Measurements from ENCODE around the gene KCND3. TPM values are rescaled to one million over a fixed set of nuclear protein-coding genes. Genes with fewer than 3 reads are reported as not detected.

The KCND3 gene
- total RNA-seq, 2 experiments from 2014 or later, result not detected

DNA sequence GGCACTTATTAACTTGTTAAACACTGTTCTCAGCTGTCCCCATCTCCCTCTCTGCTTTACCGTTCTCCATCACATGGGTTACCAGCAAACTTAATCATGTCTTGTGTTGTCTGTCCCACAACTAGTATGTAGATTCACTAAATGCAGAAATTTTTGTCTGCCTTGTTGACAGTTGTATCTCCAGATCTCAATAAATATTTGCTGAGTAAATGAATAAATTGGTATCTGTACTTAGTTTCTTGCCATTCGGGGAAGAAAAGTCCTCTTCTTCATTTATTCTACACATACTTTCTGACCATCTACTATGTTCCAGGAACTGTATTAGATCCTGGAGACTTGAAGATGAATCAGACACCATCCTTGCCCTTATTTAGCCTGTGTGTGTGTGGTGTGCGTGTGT lies 97.9 kb downstream of the KCND3 start:
- ChIA-PET POLR2A (no interaction called here), CTCF (no interaction called here)

DNA sequence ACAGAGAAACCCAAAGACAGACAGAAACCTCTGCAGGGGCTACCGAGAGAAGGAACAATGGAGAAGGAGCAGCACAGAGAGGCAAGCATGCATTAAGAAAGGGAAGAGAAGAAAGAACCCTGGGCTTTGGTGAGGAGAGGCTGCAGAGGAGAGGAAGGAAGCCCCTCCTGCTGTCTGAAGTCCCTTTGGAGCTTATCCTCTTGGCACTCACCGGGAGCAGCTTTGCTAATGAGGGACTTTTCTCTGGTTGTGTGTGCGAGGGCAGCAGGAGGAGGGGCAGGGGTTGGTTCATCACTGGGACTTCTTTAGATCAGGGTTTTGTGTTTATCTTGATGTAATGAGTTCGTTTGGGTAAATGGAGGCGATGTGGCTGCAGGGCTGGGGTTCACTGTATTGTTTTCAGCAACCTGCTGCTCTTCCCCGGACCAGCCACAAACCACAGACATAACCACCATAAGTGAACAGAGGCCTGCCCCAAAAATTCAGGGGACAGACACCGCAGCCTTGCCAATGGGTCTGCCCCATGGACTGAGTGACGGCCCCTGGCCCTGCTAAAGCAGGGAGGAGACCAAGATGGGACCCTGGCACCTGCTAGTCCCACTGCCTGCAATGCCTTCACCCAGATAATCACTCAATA lies 100.6 kb downstream of the KCND3 start:
- ChIA-PET POLR2A (no interaction called here), CTCF (no interaction called here)

DNA sequence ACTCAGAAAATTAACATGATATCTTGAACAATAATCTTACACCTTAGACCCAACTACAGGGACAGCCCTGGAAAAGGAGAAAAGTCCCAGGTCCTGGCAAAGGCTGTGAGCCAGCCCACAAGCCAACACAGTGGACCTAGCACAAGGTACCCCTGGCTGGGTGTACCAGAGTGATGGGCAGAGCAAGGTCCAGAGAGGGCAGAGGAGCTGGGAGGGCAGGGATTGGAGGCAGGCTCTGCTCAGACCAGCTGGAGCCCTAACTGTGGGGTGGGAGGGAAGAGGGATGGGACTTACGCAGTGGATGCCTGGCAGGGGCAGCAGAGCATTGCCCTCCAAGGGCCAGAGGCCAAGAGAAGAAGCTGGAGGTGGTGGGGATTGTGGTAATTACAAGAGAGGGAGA lies 101.6 kb downstream of the KCND3 start:
- ChIA-PET CTCF (no interaction called here), POLR2A (no interaction called here)

DNA sequence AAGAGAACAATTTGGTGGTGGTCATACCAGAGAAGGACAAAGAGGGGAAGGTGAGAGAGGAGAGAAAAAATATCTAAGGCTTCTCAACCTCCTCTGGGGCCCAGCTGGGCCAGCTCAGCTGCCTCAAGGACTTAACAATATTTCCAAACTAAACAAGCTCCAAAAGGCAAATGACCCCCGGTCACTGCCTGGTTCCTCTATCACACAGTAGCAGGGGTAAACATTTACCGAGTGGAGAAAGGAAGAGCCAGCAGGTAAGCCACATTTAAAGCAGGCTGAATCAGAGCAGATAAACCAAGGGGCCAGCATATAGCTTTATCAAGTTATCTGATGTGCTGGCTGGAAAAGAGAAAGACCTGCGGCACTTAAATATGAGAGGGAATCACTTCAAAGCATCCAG lies 102.1 kb downstream of the KCND3 start:
- POLR2A ChIA-PET, result no interaction called here
- CTCF ChIA-PET, result no interaction called here

DNA sequence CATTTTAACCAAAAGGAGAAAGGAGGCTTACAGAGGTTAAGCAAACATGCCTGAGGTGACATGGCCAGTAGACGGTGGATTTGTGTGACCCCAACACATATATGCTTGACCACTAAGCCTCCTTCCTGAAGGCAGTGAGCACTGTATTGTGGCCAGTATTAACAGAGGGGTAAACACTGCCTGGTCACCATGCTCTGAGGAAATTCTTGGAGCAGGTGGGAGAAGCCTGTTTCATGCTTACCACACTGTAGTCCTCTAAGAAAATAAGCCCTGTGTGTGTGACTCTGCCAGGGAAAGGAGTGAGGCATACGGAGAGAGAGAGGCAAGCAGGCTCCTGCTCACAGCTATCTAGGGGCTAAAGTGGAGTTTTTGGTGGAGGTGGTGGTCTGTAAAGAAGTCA lies 102.7 kb downstream of the KCND3 start:
- ChIA-PET POLR2A (no interaction called here), CTCF (no interaction called here)

DNA sequence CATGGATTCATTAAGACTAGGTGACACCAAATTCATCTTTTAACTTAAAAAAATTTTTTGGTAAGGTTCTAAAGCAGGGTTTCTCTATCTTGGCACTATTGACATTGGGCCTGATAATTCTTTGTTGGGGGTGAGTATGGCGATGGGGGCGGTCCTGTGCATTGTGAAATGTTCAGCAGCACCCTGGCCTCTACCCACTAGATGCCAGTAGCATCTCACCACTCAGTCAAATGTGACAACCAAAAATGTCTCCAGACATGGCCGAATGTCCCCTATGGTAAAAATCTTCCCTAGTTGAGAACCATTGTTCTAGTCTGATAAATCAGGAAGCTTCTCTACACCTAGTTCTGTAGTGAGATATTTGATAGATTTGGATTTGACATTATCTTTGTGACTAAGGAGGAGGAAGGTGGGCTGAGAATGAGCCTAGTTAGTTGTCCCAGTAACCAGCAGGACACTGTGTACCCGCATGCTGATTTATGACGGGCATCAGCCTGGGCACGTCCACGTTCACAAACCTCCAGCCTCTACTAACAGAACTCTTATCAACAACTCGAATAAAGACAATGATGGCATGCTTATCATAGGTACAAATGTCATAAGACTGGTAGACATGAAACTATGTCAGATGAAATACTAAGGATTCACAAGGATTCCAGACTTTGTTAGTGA lies 104.6 kb downstream of the KCND3 start:
- ChIA-PET CTCF (no interaction called here), POLR2A (no interaction called here)

DNA sequence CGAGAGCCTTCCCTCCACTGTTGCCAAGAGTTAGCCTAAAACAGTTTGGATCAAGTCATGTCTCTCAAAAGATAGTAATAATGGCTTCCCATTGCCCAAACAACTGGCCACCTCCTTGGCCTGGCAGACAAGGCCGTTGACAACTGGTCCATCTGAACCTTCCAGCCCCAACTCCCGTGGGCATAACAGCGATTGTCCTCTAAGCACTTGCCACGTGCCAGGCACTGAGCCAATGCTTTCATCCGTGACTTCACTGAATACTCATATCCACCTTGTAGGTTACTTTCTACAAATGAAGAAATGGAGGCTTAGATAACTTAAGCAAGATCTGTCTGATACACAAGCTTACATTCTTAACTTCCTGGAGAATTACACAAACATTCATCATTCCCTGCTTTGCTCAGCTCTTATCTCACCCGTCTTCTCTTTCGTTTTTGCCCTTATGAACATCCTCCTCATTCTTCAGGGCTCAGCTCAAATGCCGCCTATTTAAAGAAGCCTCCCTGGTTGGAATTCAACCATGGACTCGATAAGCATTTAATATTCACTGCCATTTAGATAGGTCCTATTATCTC lies 106.4 kb downstream of the KCND3 start:
- CTCF ChIA-PET, result no interaction called here
- POLR2A ChIA-PET, result no interaction called here

DNA sequence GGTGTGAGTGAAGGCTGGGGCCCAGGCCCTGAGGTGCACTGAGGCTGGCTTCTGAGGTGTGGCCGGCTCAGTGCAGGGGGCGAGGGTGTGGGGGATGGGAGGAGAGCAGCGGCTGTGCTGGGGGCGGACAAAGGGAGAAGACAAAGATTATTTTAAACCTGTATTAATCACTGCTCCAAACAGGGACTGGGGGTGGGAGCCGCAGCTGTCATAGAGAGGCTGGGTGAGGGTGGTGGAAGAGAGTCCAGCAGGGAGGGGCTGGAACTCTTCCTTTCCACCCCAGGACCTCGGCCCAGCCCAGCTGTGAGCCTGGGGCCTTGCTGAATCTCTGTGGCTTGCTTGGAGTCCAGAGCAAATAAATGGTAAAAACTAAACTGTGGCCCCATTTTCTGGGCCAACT lies 106.9 kb downstream of the KCND3 start:
- POLR2A ChIA-PET, result no interaction called here
- CTCF ChIA-PET, result no interaction called here

DNA sequence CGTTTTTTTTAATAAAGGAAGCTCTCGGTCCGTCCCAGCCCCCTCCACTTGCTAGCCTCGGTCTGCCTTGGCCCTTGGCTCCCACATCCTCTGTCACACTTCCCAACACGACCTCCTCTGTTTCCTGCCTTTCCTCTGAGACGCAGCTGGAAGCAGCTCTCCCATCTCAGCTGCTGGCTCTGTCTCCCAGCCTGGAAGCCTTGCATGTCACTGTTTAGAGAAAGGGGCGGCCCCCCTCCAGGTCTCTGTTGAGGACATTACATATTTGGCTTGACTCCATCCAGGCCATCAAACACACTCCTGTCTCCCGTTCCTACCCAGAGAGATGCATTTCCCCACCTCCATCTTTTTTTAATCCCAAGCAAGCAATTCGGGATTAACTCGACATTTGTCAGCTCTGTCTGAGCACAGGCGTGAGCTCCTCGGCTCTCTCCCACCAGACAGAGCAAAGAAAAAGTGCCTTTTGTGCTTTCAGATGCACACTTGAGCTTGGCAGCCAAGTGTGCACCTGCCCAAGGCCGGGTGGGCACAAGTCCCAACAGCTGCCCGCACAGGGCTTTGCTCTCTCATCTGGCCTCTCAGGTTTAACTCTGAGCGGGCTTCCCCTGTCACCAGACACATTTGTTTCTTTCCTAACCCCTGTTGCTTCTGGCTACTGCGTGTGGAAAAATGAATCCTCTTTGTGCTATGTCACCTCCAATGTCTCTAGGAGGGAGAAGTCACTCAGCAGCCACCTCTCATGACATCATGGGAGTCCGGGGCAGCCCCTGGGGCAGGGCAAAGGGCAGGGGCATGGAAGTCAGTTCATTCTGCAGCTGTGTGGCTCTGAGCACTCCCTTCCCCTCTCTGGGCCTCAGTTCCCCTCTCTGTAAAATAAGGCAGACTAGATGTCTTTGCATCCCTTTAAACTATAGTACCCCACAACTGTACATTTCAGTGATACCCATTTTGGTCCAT lies 108.3 kb downstream of the KCND3 start:
- ChIA-PET POLR2A (no interaction called here), CTCF (no interaction called here)

DNA sequence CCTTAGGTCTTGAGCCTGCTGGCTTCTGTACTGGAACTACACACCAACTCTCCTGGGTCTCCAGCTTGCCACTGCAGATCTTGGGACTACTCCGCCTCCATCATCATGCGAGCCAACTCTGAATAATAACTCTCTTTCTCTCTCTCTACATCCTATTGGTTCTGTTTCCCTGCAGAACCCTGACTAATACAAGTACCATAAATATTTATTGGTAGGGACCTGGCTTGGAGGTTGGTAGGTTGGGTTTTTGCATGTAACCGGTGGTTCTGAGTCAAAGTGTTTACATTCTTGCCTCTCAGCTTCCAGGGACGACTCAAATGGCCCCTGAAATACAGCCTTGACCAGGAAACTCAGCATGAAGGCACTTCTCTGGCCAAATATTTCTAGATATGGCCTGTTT lies 110.4 kb downstream of the KCND3 start:
- CTCF ChIA-PET, result no interaction called here

DNA sequence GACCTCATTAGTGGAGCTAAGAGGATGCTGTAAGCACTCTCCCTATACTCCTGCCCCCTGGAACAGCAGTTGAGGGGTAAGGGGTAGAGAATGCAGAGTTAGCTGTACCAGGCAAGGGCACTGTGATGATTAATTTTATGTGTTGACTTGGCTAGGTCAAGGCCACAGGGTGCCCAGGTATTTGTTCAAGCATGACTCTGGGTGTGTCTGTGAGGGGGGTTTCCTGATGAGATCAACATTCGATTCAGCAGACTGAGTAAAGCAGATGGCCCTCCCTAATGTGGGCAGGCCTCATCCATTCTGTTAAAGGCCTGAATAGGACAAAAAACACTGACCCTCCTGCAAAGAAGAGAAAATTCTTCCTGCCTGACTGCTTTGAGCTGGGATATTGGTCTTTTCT lies 110.8 kb downstream of the KCND3 start:
- ChIA-PET CTCF (no interaction called here), POLR2A (no interaction called here)

More for the DNA sequence above, 110.4 kb downstream of the KCND3 start:
- POLR2A ChIA-PET, result no interaction called here

DNA sequence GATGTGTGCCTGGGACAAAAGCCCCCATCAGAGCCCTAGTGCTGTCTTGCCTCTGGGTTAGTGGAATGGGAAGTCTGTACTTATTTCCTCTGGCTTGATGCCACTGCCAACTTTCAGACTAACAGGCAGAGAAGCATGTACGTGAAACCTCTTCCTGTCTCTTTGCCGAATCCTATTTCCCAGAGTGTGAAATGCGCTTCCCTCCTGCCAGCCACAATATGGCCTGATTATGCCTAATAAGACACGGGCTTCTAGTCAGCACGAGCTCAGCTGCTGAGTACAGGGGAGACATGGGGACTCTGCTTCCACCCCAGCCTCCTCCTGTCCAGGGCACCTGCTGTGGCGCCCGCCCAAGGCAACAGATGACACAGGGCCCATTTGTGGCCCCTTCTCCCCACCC lies 111.4 kb downstream of the KCND3 start:
- POLR2A ChIA-PET, result no interaction called here
- CTCF ChIA-PET, result no interaction called here

DNA sequence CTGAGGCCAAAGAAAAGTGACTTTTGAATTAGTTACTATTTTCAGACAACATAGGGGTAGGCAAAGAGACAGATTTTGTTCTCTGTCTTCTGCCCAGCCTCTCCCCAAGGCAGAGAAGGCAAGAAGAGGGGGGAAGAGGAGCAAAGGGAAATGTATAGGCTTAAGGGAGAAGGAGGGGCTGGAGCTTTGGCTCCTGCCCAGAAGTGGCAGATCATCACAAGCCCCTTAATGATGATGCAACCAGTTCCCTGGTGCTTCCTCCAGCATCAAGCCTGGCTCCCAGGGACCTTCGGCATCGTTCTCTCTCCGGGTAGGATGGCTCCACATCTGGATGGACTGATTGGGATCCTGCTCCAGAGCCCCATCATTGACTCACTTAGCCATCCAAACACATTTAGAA lies 112.8 kb downstream of the KCND3 start:
- CTCF ChIA-PET, result no interaction called here

DNA sequence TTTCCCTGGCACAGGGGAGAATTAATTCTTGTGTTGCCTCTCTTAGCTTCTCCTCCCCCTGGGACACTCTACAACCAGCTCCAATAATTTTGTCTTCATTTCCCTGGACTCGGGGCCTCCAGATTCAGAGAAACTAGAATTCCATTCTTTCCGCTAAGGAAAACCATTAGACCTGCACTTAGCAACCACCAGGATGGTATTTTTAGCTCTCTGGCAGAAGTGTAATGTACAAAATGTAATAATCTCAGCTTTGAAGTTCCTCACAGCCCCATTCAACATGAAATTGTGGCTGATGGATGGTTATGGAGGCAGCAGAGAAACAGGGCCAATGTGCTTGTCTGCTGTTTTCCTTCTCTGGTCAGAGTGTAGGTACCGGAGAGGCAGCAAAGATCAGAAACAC lies 113.8 kb downstream of the KCND3 start:
- CTCF ChIA-PET, result no interaction called here
- POLR2A ChIA-PET, result no interaction called here

More for the DNA sequence above, 112.8 kb downstream of the KCND3 start:
- POLR2A ChIA-PET, result no interaction called here

DNA sequence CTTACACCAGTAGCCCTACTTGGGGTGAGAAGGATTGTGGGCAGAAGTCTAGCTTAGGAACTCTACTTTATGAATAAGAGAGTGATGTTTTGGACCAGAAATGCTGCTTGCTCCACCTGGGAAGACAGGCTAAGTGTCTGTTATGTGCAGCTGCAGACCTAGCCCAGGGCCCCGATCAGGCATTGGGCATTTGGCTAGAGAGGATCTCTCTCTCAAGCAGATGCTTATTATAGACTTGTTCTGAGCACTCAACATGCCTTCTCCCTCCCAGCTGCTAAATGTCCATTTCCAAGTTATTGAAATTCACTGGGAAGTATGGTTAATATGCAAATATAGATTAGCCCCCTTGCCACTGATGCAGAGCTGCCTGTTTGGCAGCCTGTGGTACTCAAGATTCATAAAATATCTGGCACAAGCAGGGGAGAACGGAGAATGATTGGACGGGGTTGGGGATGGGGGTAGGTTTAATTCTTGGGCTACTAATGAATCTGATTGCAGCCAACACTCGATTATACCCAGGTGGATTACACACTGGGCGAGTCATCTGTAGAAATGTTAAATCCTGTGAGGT lies 115.9 kb downstream of the KCND3 start:
- ChIA-PET CTCF (no interaction called here), POLR2A (no interaction called here)

DNA sequence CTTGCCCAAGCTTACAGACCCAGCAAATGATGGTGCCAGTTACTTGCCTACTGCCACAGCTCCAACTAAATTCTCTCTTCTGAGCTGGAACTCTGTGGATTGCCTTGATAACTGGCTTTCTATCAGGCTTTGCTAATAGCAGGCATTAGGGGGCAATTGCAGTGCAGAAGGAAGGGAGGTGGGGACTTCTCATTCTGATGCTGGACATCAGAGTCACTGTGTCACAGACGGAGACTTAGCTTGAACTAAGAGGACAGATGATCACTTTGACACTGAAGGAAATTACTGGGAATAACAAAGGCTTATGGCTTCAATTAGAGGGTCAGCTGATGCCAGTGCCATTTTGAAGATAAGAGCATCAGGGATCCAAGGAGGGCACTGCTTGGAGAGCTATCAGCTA lies 119.3 kb downstream of the KCND3 start:
- POLR2A ChIA-PET, result no interaction called here
- CTCF ChIA-PET, result no interaction called here

DNA sequence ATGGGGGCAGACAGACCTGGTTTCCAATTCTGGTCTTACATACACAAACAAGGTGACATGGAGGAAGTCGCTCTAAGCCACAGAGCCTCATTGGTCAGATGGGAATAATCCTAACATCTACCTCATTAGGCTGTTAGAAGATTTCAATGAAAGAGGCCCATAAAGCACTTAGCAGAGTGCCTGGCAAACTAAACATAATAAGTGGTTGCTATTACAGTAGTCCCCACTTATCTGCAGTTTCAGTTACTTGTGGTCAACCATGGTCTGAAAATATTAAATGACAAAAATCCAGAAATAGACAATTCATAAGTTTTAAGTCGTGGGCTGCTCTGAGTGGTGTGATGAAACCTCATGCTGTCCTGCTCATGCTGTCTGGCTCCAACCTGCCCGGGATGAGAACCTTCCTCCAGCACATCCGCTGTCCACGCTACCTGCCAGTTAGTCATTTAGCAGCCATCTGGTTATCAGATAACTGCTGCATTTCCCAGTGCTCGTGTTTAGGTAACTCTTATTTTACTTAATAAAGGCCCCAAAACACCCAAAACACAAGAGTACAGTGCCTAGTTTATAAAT lies 121.5 kb downstream of the KCND3 start:
- ChIA-PET POLR2A (no interaction called here), CTCF (no interaction called here)

DNA sequence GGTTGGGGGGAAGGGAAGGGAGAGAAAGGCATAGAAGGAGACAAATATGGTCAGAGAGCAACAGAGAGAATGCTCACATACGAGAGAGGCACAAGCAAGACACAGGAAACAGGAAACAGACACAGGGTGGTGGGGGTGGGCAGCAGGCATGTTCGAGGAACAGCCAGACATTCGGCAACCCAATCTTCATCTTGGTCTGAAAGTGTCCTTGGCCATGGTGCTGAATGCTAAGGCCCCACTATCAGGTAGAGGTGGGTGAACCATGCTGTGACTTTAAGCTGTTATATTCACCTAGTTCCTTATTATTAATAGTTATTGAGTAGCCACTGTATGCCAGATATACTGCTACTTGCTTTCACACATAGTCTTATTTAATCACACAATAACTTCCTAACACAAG lies 124.6 kb downstream of the KCND3 start:
- CTCF ChIA-PET, result no interaction called here
- POLR2A ChIA-PET, result no interaction called here

DNA sequence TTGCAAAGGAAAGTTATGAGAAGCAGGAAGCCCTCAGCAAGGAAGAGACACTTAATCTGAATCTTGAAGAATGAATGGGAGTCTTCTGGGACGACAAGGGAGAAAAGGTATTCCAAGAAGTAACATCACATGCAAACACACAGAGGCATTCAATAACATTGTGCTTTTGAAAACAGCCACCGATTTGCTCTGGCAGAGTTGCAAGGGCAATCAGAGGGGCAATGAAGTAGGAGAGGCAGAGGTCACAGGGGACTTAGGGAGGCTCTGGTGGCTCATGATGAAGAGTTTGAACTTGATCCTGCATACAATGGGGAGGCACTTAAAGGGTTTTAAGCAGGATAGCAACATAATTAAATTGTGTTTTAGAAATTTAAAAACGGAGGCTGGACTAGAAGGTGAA lies 126.1 kb downstream of the KCND3 start:
- CTCF ChIA-PET, result no interaction called here
- POLR2A ChIA-PET, result no interaction called here

DNA sequence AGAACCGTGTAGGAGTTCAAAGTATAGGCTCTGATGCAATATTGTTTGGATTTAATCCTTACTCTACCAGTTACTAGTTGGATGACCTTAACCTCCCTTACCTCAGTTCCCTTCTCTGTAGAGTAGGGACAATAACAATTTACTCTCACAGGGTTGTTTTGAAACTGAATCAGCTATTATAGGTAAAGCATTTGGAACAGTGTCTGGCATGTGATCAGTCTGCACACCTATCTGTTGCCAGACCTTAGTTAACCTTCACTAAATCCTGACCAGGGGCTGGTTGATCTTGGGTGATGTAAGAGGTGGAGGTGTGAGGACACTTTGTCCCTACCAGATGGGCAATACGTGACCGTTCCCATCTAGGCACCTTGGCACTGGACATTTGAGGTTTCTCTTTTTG lies 126.9 kb downstream of the KCND3 start:
- ChIA-PET CTCF (no interaction called here), POLR2A (no interaction called here)

All from activated CD8-positive, alpha-beta memory T cell treated with anti-CD3 and anti-CD28 coated beads for 36 hours (primary cell).